IMR-90 (cell line): ENCODE measurements around the gene PKP4. TPM values are rescaled to one million over a fixed set of nuclear protein-coding genes. Genes with fewer than 3 reads are reported as not detected.

ENCODE experiments used
- ATAC-seq: fragments of 200-7000 bp; cut with Tn5 transposase; 2 replicates; pipeline ENCODE4 v1.9.1; 2020; ENCODE audit warnings: low read depth, mild to moderate bottlenecking, moderate library complexity
- BruUV-seq: library from RNA; stranded (reverse); fragments of 400-500 nt; replicated peaks from 2 replicates; lab custom pipeline; 2021; lab: Mats Ljungman, UMichigan
- CTCF ChIA-PET: fragments of 300-600 bp; formaldehyde crosslinking; extraction: SDS; loops from one replicate; lab custom pipeline; 2021; ENCODE audit warnings: antibody characterized with exemption; lab: Yijun Ruan, JAX
- POLR2A ChIA-PET: fragments of 300-600 bp; sonication (Branson Sonifier 250); formaldehyde crosslinking; loops from one replicate; lab custom pipeline; 2022; ENCODE audit warnings: antibody characterized with exemption; ENCODE audit not compliant: unreplicated experiment; lab: Charles Lee
- DNase-seq: peaks from one replicate; pipeline ENCODE4 v3.0.0; 2013
- H2AFZ ChIP-seq: replicated peaks from 2 replicates; pipeline ENCODE3; 2013; ENCODE audit warnings: low read length, mild to moderate bottlenecking; ENCODE audit not compliant: poor library complexity
- H2AK5ac ChIP-seq: 2 replicates; pipeline ENCODE4 v1.6.1; 2013; ENCODE audit warnings: low read depth, low read length, inconsistent platforms
- H2AK9ac ChIP-seq: replicated peaks from 2 replicates; pipeline ENCODE3; 2013; ENCODE audit warnings: mild to moderate bottlenecking, low read depth, low read length, moderate library complexity; ENCODE audit not compliant: poor library complexity
- H2BK120ac ChIP-seq: 2 replicates; pipeline ENCODE4 v1.6.1; 2013; ENCODE audit warnings: low read depth, low read length, inconsistent platforms
- H2BK15ac ChIP-seq: 3 replicates; pipeline ENCODE4 v1.6.1; 2013; ENCODE audit warnings: low read depth, low read length, inconsistent platforms
- H2BK20ac ChIP-seq: 2 replicates; pipeline ENCODE4 v1.6.1; 2013; ENCODE audit warnings: low read depth, mild to moderate bottlenecking, inconsistent platforms, low read length, moderate library complexity
- H2BK5ac ChIP-seq: 2 replicates; pipeline ENCODE4 v1.6.1; 2013; ENCODE audit warnings: mild to moderate bottlenecking, low read depth, low read length, inconsistent platforms; ENCODE audit not compliant: poor library complexity, severe bottlenecking
- H3K14ac ChIP-seq: replicated peaks from 2 replicates; pipeline ENCODE4 v1.6.1; 2013; ENCODE audit warnings: low read depth, low read length, inconsistent platforms
- H3K18ac ChIP-seq: 2 replicates; pipeline ENCODE4 v1.6.1; 2013; ENCODE audit warnings: low read depth, low read length, control low read depth
- H3K23ac ChIP-seq: 2 replicates; pipeline ENCODE4 v1.6.1; 2013; ENCODE audit warnings: low read depth, low read length, inconsistent platforms
- H3K27ac ChIP-seq: 2 replicates; pipeline ENCODE4 v1.5.1; 2013; ENCODE audit warnings: mild to moderate bottlenecking, control low read depth, low read length; ENCODE audit not compliant: insufficient read depth
- H3K27me3 ChIP-seq: 2 replicates; pipeline ENCODE4 v1.6.1; 2013; ENCODE audit warnings: low read length; ENCODE audit not compliant: control insufficient read depth, insufficient read depth
- H3K36me3 ChIP-seq: 2 replicates; pipeline ENCODE4 v1.6.1; 2013; ENCODE audit warnings: low read length, mixed read lengths; ENCODE audit not compliant: control insufficient read depth, insufficient read depth
- H3K4ac ChIP-seq: 2 replicates; pipeline ENCODE4 v1.6.1; 2013; ENCODE audit warnings: low read depth, low read length, inconsistent platforms
- H3K4me1 ChIP-seq: 2 replicates; pipeline ENCODE4 v1.6.1; 2013; ENCODE audit warnings: low read length, mixed read lengths; ENCODE audit not compliant: control insufficient read depth, insufficient read depth
- H3K4me2 ChIP-seq: 2 replicates; pipeline ENCODE4 v1.6.1; 2013; ENCODE audit warnings: low read depth, mild to moderate bottlenecking, control low read depth, low read length, moderate library complexity
- H3K4me3 ChIP-seq: 2 replicates; pipeline ENCODE4 v1.5.1; 2013; ENCODE audit warnings: low read depth, mild to moderate bottlenecking, control low read depth, low read length, moderate library complexity; ENCODE audit not compliant: insufficient read depth
- H3K56ac ChIP-seq: 2 replicates; pipeline ENCODE4 v1.6.1; 2013; ENCODE audit warnings: low read length, inconsistent platforms; ENCODE audit not compliant: insufficient read depth; ENCODE audit errors: extremely low read depth
- H3K79me1 ChIP-seq, 2 experiments: 2 replicates each; pipeline ENCODE4 v1.6.1; 2013; ENCODE audit warnings: low read length in 2 of 2, inconsistent platforms in 1 of 2, low read depth in 1 of 2
- H3K9ac ChIP-seq: 2 replicates; pipeline ENCODE4 v1.6.1; 2013; ENCODE audit warnings: low read depth, low read length, control low read depth
- H3K9me1 ChIP-seq: 2 replicates; pipeline ENCODE4 v1.6.1; 2013; ENCODE audit warnings: low read length, inconsistent platforms; ENCODE audit not compliant: insufficient read depth
- H3K9me3 ChIP-seq: 2 replicates; pipeline ENCODE4 v1.6.1; 2013; ENCODE audit warnings: low read length; ENCODE audit not compliant: control insufficient read depth, insufficient read depth
- H4K20me1 ChIP-seq: 2 replicates; pipeline ENCODE4 v1.6.1; 2013; ENCODE audit warnings: low read length, inconsistent platforms; ENCODE audit not compliant: insufficient read depth
- H4K5ac ChIP-seq: 2 replicates; pipeline ENCODE4 v1.6.1; 2013; ENCODE audit warnings: mild to moderate bottlenecking, low read depth, low read length, control low read depth
- H4K8ac ChIP-seq, 2 experiments: 2 replicates each; pipeline ENCODE4 v1.6.1; 2013; ENCODE audit warnings: low read depth in 2 of 2, low read length in 2 of 2, control low read depth in 1 of 2, inconsistent platforms in 1 of 2
- H4K91ac ChIP-seq: 2 replicates; pipeline ENCODE4 v1.6.1; 2013; ENCODE audit warnings: low read depth, low read length, inconsistent platforms; ENCODE audit not compliant: insufficient read depth
- BHLHE40 ChIP-seq: fragments of 150-350 bp; IDR thresholded peaks from 2 replicates; pipeline ENCODE4 v1.6.1; 2016; ENCODE audit warnings: mild to moderate bottlenecking, low read depth, low read length
- CEBPB ChIP-seq: IDR thresholded peaks from 2 replicates; pipeline ENCODE4 v1.6.1; 2012; ENCODE audit warnings: low read depth, low read length, improper control_type of control experiment
- CHD1 ChIP-seq: IDR thresholded peaks from 2 replicates; pipeline ENCODE4 v1.6.1; 2012; ENCODE audit warnings: low read depth, low read length, improper control_type of control experiment
- CTCF ChIP-seq: conservative IDR thresholded peaks from 2 replicates; pipeline ENCODE4 v1.5.1; 2012; ENCODE audit warnings: mild to moderate bottlenecking, low read depth, low read length, improper control_type of control experiment
- ELK1 ChIP-seq: fragments of 150-350 bp; IDR thresholded peaks from 2 replicates; pipeline ENCODE4 v1.6.1; 2016; ENCODE audit warnings: low read depth, mild to moderate bottlenecking, low read length, moderate library complexity, borderline replicate concordance
- FOS ChIP-seq: fragments of 150-350 bp; IDR thresholded peaks from 2 replicates; pipeline ENCODE4 v1.6.1; 2016; ENCODE audit warnings: low read depth, low read length
- MAFK ChIP-seq: IDR thresholded peaks from 2 replicates; pipeline ENCODE4 v1.6.1; 2012; ENCODE audit warnings: low read depth, low read length, improper control_type of control experiment
- MAZ ChIP-seq: IDR thresholded peaks from 2 replicates; pipeline ENCODE4 v1.6.1; 2012; ENCODE audit warnings: low read depth, mild to moderate bottlenecking, low read length, improper control_type of control experiment, moderate library complexity, borderline replicate concordance
- MXI1 ChIP-seq: IDR thresholded peaks from 2 replicates; pipeline ENCODE4 v1.6.1; 2012; ENCODE audit warnings: low read depth, mild to moderate bottlenecking, low read length, moderate library complexity, borderline replicate concordance
- NFE2L2 ChIP-seq: fragments of 150-350 bp; IDR thresholded peaks from 2 replicates; pipeline ENCODE4 v1.6.1; 2016; ENCODE audit warnings: low read depth, mild to moderate bottlenecking, low read length
- POLR2A ChIP-seq: IDR thresholded peaks from 2 replicates; pipeline ENCODE4 v1.6.1; 2012; ENCODE audit warnings: mild to moderate bottlenecking, low read depth, low read length
- RAD21 ChIP-seq: IDR thresholded peaks from 2 replicates; pipeline ENCODE4 v1.6.1; 2012; ENCODE audit warnings: low read length, improper control_type of control experiment
- RCOR1 ChIP-seq: IDR thresholded peaks from 2 replicates; pipeline ENCODE4 v1.6.1; 2012; ENCODE audit warnings: mild to moderate bottlenecking, low read length, improper control_type of control experiment; ENCODE audit not compliant: insufficient replicate concordance
- RFX5 ChIP-seq: IDR thresholded peaks from 2 replicates; pipeline ENCODE4 v1.8.0; 2012; ENCODE audit warnings: low read depth, mild to moderate bottlenecking, low read length, moderate library complexity
- SMC3 ChIP-seq: fragments of 150-350 bp; IDR thresholded peaks from 2 replicates; pipeline ENCODE4 v1.6.1; 2016; ENCODE audit warnings: low read depth, mild to moderate bottlenecking, antibody characterized with exemption, low read length, moderate library complexity
- USF2 ChIP-seq: fragments of 150-350 bp; IDR thresholded peaks from 2 replicates; pipeline ENCODE4 v1.6.1; 2017; ENCODE audit warnings: mild to moderate bottlenecking, antibody characterized with exemption, low read length, low read depth
- WGBS, 2 experiments: methylation state at CpG; one replicate each; pipeline versions ENCODE4 v1.1.5 to v1.1.7; 2013; ENCODE audit warnings: missing lambda C conversion rate in 2 of 2; ENCODE audit not compliant: insufficient read length in 1 of 2; ENCODE audit errors: extremely low coverage in 2 of 2; 5-methylcytosine and 5-hydroxymethylcytosine counted together
- dilution Hi-C: fragments of 300-500 bp; cut with HindIII; formaldehyde crosslinking; loops from one replicate; pipeline ENCODE4 v1.14.3; 2018; ENCODE audit warnings: low sequenced_read_pairs; ENCODE audit not compliant: unreplicated experiment
- in situ Hi-C: fragments of 300-500 bp; cut with MboI; formaldehyde crosslinking; loops from 3 replicates; pipeline ENCODE4 v1.14.3; 2019; ENCODE audit warnings: low sequenced_read_pairs, inconsistent platforms, mixed read lengths
- intact Hi-C: fragments of 100-400 bp; cut with micrococcal nuclease; formaldehyde crosslinking; loops from 2 replicates; pipeline ENCODE4 v1.10.0; 2022
- polyA plus RNA-seq, 3 experiments: library from polyadenylated mRNA; depleted of rRNA; stranded (reverse); fragments of >200 nt; gene quantifications; 2 replicates each; pipeline ENCODE4 v1.2.3, GENCODE V29; 2012; ENCODE audit warnings: low replicate concordance in 1 of 3
- total RNA-seq: library from RNA; depleted of rRNA; stranded (reverse); fragments of >200 nt; gene quantifications from 2 replicates; pipeline ENCODE4 v1.2.3, GENCODE V29; 2012

Gene PKP4
- total and polyA plus RNA-seq, 2 of the 4 experiments (the other 2 are of a cell fraction): 20.1 to 37.8 TPM

- CTCF ChIA-PET: no interaction called here
- DNase-seq: no peak
- intact Hi-C loops: no loop called here
- Histone ChIP-seq H3K9me3 (no peaks in the 10 kb centered on the region), H2AK9ac (no peak overlapping the region), H3K9me1 (peaks cover 7% of the 10 kb centered on the region; the same call in 1 of the 2 replicates), H2AFZ (no peak overlapping the region), H2BK5ac (no peak overlapping the region), H2BK120ac (no peak overlapping the region), H3K56ac (no peak overlapping the region), H3K9ac (no peak overlapping the region), H3K4me3 (no peak overlapping the region), H2AK5ac (no peak overlapping the region), H3K36me3 (no peaks in the 10 kb centered on the region), H4K91ac (no peak overlapping the region), H3K18ac (no peak overlapping the region), H4K8ac (no peak overlapping the region), H3K4ac (no peak overlapping the region), H3K14ac (no peak overlapping the region), H2BK20ac (no peak overlapping the region), H2BK15ac (no peak overlapping the region), H3K4me2 (no peak overlapping the region), H3K4me1 (peaks cover 1% of the 10 kb centered on the region; the same call in 1 of the 2 replicates), H3K79me1 (peaks cover 11 to 28% of the 10 kb centered on the region in 2 experiments; a peak in 3 of 4 replicates), H3K27ac (no peak overlapping the region), H3K23ac (no peak overlapping the region), H4K5ac (no peak overlapping the region), H3K27me3 (no peaks in the 10 kb centered on the region), H4K20me1 (no peaks in the 10 kb centered on the region)
- ATAC-seq: no peak
- no CpG with 5 or more reads among the region's 5 CpGs for WGBS, 2 experiments
- dilution Hi-C loops: no loop called here
- in situ Hi-C loops: no loop called here
- POLR2A ChIA-PET: no interaction called here
- no peak for TF ChIP-seq USF2
- TF ChIP-seq CTCF: no peak
- TF ChIP-seq CEBPB: no peak
- TF ChIP-seq MAFK: no peak
- TF ChIP-seq RAD21: no peak
- no peak for TF ChIP-seq BHLHE40
- TF ChIP-seq CHD1: no peak
- no peak for TF ChIP-seq POLR2A
- no peak for TF ChIP-seq MXI1
- no peak for TF ChIP-seq RFX5
- TF ChIP-seq ELK1: no peak
- no peak for TF ChIP-seq FOS
- no peak for TF ChIP-seq NFE2L2
- no peak for TF ChIP-seq MAZ
- TF ChIP-seq RCOR1: no peak
- no peak for TF ChIP-seq SMC3
- no TSS peak for BruUV-seq
These were observed 57.1 kb downstream of the PKP4 start for GRCh38 chr2:158513841-158514240.
